ENCODE results near the gene DENND1C. TPM values are rescaled to one million over a fixed set of nuclear protein-coding genes. Genes with fewer than 3 reads are reported as not detected.

DENND1C gene
- polyA plus RNA-seq, 2 of the 4 experiments (the other 2 are of a cell fraction) = 0.30 to 0.32 TPM

DNA sequence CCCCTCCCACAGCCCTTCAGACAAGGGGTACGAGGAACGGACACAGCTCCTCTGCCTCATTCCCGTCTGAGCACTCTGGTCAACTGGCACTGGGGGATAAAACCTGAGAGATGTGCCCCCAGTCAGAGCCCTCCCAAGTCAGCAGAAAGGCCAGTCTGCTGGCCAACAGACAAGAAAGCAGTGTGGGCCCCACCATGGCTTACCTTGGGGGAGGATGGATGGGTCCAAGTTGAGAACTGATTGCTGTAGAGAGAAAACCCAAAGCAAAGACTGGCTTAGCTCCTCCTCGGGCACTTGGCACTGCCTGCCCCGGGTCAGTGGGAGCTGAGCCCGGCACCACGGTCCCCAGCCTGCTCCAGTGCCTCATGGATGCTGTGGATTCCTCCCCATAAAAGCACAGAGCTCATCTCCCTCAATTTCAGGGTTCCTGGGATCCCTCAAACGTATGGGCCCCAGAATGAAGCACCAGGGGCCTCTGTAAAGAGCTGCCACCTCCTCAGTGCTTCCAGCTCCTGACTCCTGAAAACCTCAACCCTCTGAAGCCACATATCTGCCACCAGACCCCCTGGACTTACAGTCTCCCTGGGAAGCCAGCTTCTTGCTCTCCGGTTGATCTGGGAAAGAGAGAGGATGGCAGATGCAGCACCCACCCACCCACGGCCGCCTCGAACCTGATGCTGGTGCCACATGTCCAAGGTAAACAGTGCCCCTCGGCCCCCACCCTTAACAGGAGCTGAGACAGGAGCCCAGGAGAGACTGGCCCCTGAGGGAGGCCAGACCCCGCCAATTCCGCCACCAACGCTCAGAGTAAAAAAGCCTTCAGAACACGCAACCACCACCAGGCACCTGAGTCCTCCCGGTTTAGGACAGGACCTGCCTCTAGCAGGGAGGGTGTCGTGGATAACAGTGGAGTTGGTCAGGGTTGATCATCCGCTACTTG, 60.2 kb downstream of the DENND1C start:
- CTCF ChIA-PET = interaction anchor here (1.0 to 1.4 kb wide), 3 partner anchors 10 to 18 kb away, joined by 3 read pairs; no protein-coding TSS in a partner anchor
- Histone ChIP-seq H3K4me3 (no peak overlapping the region), H3K4me2 (no peak overlapping the region), H3K4me1 (peaks cover 15% of the 10 kb centered on the region; the same call in 2 of the 3 replicates), H3K27ac (no peak overlapping the region), H3K9me3 (no peaks in the 10 kb centered on the region)
- no peak for FAIRE-seq
- POLR2A ChIA-PET = no interaction called here
- DNase-seq (ENCODE audit: low read depth in 1 of 2, low spot score in 1 of 2) = no peak
- WGBS (ENCODE audit: missing lambda C conversion rate) = 91% methylated on average over 18 of the region's 20 CpGs
- no peak for ATAC-seq
- TF ChIP-seq KDM5A (IDR thresholded peaks at IDR 0.05) = no peak
- no peak for TF ChIP-seq ZNF302 (CRISPR knock-in tag; IDR thresholded peaks at IDR 0.05)
- no peak for TF ChIP-seq RNF2 (IDR thresholded peaks at IDR 0.05; ENCODE audit: borderline replicate concordance, low read depth)
- TF ChIP-seq, protein P1, sequence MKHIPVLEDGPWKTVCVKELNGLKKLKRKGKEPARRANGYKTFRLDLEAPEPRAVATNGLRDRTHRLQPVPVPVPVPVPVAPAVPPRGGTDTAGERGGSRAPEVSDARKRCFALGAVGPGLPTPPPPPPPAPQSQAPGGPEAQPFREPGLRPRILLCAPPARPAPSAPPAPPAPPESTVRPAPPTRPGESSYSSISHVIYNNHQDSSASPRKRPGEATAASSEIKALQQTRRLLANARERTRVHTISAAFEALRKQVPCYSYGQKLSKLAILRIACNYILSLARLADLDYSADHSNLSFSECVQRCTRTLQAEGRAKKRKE (CRISPR knock-in tag; IDR thresholded peaks at IDR 0.05; ENCODE audit: low read depth) = no peak
- no peak for TF ChIP-seq TFCP2L1 (CRISPR knock-in tag; IDR thresholded peaks at IDR 0.05)
- TF ChIP-seq, protein P2, sequence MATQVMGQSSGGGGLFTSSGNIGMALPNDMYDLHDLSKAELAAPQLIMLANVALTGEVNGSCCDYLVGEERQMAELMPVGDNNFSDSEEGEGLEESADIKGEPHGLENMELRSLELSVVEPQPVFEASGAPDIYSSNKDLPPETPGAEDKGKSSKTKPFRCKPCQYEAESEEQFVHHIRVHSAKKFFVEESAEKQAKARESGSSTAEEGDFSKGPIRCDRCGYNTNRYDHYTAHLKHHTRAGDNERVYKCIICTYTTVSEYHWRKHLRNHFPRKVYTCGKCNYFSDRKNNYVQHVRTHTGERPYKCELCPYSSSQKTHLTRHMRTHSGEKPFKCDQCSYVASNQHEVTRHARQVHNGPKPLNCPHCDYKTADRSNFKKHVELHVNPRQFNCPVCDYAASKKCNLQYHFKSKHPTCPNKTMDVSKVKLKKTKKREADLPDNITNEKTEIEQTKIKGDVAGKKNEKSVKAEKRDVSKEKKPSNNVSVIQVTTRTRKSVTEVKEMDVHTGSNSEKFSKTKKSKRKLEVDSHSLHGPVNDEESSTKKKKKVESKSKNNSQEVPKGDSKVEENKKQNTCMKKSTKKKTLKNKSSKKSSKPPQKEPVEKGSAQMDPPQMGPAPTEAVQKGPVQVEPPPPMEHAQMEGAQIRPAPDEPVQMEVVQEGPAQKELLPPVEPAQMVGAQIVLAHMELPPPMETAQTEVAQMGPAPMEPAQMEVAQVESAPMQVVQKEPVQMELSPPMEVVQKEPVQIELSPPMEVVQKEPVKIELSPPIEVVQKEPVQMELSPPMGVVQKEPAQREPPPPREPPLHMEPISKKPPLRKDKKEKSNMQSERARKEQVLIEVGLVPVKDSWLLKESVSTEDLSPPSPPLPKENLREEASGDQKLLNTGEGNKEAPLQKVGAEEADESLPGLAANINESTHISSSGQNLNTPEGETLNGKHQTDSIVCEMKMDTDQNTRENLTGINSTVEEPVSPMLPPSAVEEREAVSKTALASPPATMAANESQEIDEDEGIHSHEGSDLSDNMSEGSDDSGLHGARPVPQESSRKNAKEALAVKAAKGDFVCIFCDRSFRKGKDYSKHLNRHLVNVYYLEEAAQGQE (IDR thresholded peaks at IDR 0.05) = no peak
- no peak for TF ChIP-seq TP53 (CRISPR knock-in tag; IDR thresholded peaks at IDR 0.05)
- no peak for TF ChIP-seq ZSCAN20 (CRISPR knock-in tag; IDR thresholded peaks at IDR 0.05)
- no peak for TF ChIP-seq FOSB (CRISPR knock-in tag; IDR thresholded peaks at IDR 0.05)
- TF ChIP-seq POLR2AphosphoS2 (conservative IDR thresholded peaks at IDR 0.05; ENCODE audit: low read length) = no peak
- TF ChIP-seq MAFK (IDR thresholded peaks at IDR 0.05; ENCODE audit: partially characterized antibody) = no peak
- no peak for TF ChIP-seq EP300 (IDR thresholded peaks at IDR 0.05)
- TF ChIP-seq, protein P3, sequence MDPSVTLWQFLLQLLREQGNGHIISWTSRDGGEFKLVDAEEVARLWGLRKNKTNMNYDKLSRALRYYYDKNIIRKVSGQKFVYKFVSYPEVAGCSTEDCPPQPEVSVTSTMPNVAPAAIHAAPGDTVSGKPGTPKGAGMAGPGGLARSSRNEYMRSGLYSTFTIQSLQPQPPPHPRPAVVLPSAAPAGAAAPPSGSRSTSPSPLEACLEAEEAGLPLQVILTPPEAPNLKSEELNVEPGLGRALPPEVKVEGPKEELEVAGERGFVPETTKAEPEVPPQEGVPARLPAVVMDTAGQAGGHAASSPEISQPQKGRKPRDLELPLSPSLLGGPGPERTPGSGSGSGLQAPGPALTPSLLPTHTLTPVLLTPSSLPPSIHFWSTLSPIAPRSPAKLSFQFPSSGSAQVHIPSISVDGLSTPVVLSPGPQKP (IDR thresholded peaks at IDR 0.05; ENCODE audit: low read depth, low read length) = no peak

DNA sequence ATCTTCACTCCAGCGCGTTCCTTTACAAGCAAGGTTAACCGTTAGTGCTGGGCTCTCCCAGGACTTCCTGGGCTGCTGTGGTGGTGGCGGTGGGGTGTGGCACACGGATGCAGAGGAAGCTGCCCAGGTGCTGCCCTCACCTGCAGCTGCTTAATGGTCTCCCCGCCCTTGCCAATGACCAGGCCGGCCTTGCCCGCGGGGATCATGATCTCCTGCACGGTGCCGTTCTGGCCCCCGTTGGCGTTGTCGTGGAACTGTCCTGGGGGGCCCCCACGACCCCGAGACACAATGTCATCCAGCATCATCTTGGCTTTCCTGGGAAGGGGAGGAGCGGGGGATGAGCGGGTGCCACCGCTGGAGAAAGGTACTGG, 63.0 kb downstream of the DENND1C start:
- TF ChIP-seq ZFP36 (IDR thresholded peaks at IDR 0.05; ENCODE audit: borderline replicate concordance, partially characterized antibody) = no peak
- TF ChIP-seq, protein P3 (IDR thresholded peaks at IDR 0.05; ENCODE audit: low read depth, low read length) = no peak
- TF ChIP-seq NFE2L2 (conservative IDR thresholded peaks at IDR 0.05; ENCODE audit: low read length) = no peak
- no peak for TF ChIP-seq FOSB (CRISPR knock-in tag; IDR thresholded peaks at IDR 0.05)
- no peak for TF ChIP-seq SMC3 (IDR thresholded peaks at IDR 0.05)
- TF ChIP-seq, protein P4, sequence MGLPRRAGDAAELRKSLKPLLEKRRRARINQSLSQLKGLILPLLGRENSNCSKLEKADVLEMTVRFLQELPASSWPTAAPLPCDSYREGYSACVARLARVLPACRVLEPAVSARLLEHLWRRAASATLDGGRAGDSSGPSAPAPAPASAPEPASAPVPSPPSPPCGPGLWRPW (IDR thresholded peaks at IDR 0.05) = no peak
- Histone ChIP-seq H3K9me3 (no peaks in the 10 kb centered on the region), H3K4me2 (no peak overlapping the region), H3K27ac (no peak overlapping the region), H3K4me1 (peaks cover 15% of the 10 kb centered on the region; the same call in 2 of the 3 replicates), H3K4me3 (no peak overlapping the region)
- 89% methylated on average over 5 of the region's 19 CpGs for WGBS (ENCODE audit: missing lambda C conversion rate)
- ChIA-PET POLR2A (no interaction called here), CTCF (interaction anchor here (0.9 kb wide), 1 partner anchor 200 kb away, joined by 3 read pairs; no protein-coding TSS in a partner anchor)
- DNase-seq (ENCODE audit: low read depth in 1 of 2, low spot score in 1 of 2) = no peak
- ATAC-seq = no peak
- no peak for FAIRE-seq

Data from A549 (cell line).